A673 (cell line): Measurements from ENCODE around the gene ARX. TPM values are rescaled to one million over a fixed set of nuclear protein-coding genes. Genes with fewer than 3 reads are reported as not detected.
A peak's percentile ranks its signal among the peaks of the same experiment; 100 is the strongest.

Experiments
- BruUV-seq: library from RNA; stranded (reverse); fragments of 400-500 nt; replicated peaks from 2 replicates; lab custom pipeline; 2021; lab: Mats Ljungman, UMichigan
- CTCF ChIA-PET: fragments of 300-600 bp; sonication (Branson Sonifier 250); formaldehyde crosslinking; loops from one replicate; lab custom pipeline; 2022; ENCODE audit warnings: antibody characterized with exemption; lab: Charles Lee
- POLR2A ChIA-PET: fragments of 300-600 bp; sonication (Branson Sonifier 250); formaldehyde crosslinking; loops from one replicate; lab custom pipeline; 2022; ENCODE audit warnings: antibody characterized with exemption; ENCODE audit not compliant: low non-redundant PET; lab: Charles Lee
- DNase-seq: peaks from one replicate; pipeline ENCODE4 v3.0.0-alpha.2; 2015; ENCODE audit warnings: low spot score
- H3K27ac ChIP-seq: fragments of 200-600 bp; sonication (generic); 2 replicates; pipeline ENCODE4 v1.5.1; 2016; ENCODE audit warnings: mixed run types, low read depth, mild to moderate bottlenecking, mixed read lengths, antibody characterized with exemption, low read length; ENCODE audit not compliant: poor library complexity, severe bottlenecking
- H3K27me3 ChIP-seq: fragments of 200-600 bp; sonication (generic); replicated peaks from 2 replicates; pipeline ENCODE4 v1.6.1; 2017; ENCODE audit warnings: mixed run types, low read depth, mild to moderate bottlenecking, mixed read lengths, antibody characterized with exemption, low read length; ENCODE audit not compliant: insufficient read depth, poor library complexity
- H3K36me3 ChIP-seq: fragments of 200-600 bp; sonication (generic); 2 replicates; pipeline ENCODE4 v1.6.1; 2016; ENCODE audit warnings: mixed run types, mild to moderate bottlenecking, mixed read lengths, antibody characterized with exemption, low read length; ENCODE audit not compliant: insufficient read depth, poor library complexity, severe bottlenecking
- H3K4me1 ChIP-seq: fragments of 200-600 bp; sonication (generic); 2 replicates; pipeline ENCODE4 v1.6.1; 2017; ENCODE audit warnings: mixed run types, mild to moderate bottlenecking, mixed read lengths, antibody characterized with exemption, low read length; ENCODE audit not compliant: insufficient read depth, poor library complexity, severe bottlenecking
- H3K4me3 ChIP-seq: fragments of 200-600 bp; sonication (generic); 2 replicates; pipeline ENCODE4 v1.5.1; 2016; ENCODE audit warnings: low read depth, mixed run types, mild to moderate bottlenecking, mixed read lengths, low read length; ENCODE audit not compliant: poor library complexity, severe bottlenecking
- H3K9me3 ChIP-seq: fragments of 200-600 bp; sonication (generic); 2 replicates; pipeline ENCODE4 v1.6.1; 2016; ENCODE audit warnings: mixed run types, low read depth, mild to moderate bottlenecking, mixed read lengths, antibody characterized with exemption, low read length; ENCODE audit not compliant: poor library complexity, severe bottlenecking
- EZH2 ChIP-seq: fragments of 200-600 bp; sonication (generic); IDR thresholded peaks from 2 replicates; pipeline ENCODE4 v1.6.1; 2017; ENCODE audit warnings: borderline replicate concordance, low read depth, mild to moderate bottlenecking, mixed read lengths, antibody characterized with exemption, low read length; ENCODE audit not compliant: poor library complexity, severe bottlenecking
- intact Hi-C: fragments of 100-400 bp; cut with micrococcal nuclease; formaldehyde crosslinking; loops from one replicate; pipeline ENCODE4 v1.10.0; 2022; ENCODE audit not compliant: unreplicated experiment
- total RNA-seq: library from RNA; stranded (reverse); gene quantifications from 2 replicates; pipeline ENCODE4 v1.2.3, GENCODE V29; 2021
- TF ChIP-seq, protein P1 (sequence below): fragments of 300-800, 200-600 bp; sonication (generic); conservative IDR thresholded peaks from 2 replicates; pipeline ENCODE4 v1.5.1; 2017; ENCODE audit warnings: low read depth, mild to moderate bottlenecking, antibody characterized with exemption, low read length, moderate library complexity, mixed read lengths

Gene ARX
- total RNA-seq, 1 experiment from 2014 or later, result 32.0 TPM

DNA sequence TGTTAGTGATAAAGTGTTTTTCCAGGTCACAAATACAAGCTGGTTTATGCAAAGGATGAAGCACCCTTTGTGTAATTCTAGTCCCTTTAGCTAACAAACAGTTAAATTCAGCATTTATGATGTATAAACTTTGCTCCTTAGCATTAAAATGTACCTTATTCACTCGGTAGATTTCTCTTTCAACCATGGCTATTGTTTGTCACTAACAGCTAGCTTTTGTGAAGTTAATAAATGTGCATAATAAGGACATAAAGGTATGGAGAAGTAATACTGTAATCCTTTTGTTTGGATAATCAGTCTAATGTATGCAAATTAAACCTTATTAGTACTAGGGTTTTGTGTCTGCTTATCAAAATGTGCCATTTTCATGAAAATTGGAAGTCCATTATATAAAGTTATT lies 34.2 kb upstream of the ARX start:
- Histone ChIP-seq H3K36me3 (no peaks in the 10 kb centered on the region), H3K4me3 (no peak overlapping the region), H3K9me3 (peaks cover 5% of the 10 kb centered on the region), H3K27ac (peak overlapping the region; percentile 78), H3K4me1 (peaks cover 74% of the 10 kb centered on the region), H3K27me3 (no peaks in the 10 kb centered on the region)
- ChIA-PET CTCF (no interaction called here), POLR2A (interaction anchor here (0.6 to 0.9 kb wide), 3 partner anchors 21 to 94 kb away, joined by 3 to 5 read pairs (median 4); no protein-coding TSS in a partner anchor)
- BruUV-seq, result no TSS peak
- TF ChIP-seq EZH2, result no peak
- TF ChIP-seq, protein P1, sequence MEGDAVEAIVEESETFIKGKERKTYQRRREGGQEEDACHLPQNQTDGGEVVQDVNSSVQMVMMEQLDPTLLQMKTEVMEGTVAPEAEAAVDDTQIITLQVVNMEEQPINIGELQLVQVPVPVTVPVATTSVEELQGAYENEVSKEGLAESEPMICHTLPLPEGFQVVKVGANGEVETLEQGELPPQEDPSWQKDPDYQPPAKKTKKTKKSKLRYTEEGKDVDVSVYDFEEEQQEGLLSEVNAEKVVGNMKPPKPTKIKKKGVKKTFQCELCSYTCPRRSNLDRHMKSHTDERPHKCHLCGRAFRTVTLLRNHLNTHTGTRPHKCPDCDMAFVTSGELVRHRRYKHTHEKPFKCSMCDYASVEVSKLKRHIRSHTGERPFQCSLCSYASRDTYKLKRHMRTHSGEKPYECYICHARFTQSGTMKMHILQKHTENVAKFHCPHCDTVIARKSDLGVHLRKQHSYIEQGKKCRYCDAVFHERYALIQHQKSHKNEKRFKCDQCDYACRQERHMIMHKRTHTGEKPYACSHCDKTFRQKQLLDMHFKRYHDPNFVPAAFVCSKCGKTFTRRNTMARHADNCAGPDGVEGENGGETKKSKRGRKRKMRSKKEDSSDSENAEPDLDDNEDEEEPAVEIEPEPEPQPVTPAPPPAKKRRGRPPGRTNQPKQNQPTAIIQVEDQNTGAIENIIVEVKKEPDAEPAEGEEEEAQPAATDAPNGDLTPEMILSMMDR, result no peak
- DNase-seq, result no peak
- intact Hi-C loops, result loop anchor here (2.0 to 5.0 kb wide), 2 partner anchors 17 to 33 kb away; partner anchors contain the start of gene ARX

DNA sequence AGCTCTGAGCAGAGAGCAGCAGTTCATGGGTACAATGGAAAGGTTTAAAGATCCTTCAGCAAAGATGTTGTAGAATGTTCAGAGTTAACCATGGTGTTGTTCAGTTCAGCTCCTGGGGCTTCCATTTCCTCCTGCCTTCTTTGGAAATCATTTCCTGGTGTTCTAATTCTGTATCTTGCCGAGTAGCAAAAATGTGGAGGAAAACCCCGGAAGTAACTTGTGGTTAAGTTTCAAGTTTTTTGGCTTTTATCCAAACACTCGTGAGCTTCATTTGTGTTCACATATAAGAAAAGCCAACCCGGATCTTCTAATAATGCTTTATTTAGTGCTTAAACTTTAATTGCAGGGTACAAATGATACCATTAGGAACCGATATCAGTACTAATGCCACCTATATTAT lies 33.6 kb upstream of the ARX start:
- Histone ChIP-seq H3K4me3 (no peak overlapping the region), H3K27ac (peak overlapping the region; percentile 78), H3K4me1 (peaks cover 68% of the 10 kb centered on the region), H3K27me3 (no peaks in the 10 kb centered on the region), H3K9me3 (peaks cover 5% of the 10 kb centered on the region), H3K36me3 (no peaks in the 10 kb centered on the region)
- ChIA-PET CTCF (no interaction called here), POLR2A (interaction anchor here (0.6 to 0.9 kb wide), 3 partner anchors 20 to 95 kb away, joined by 3 to 5 read pairs (median 4); no protein-coding TSS in a partner anchor)
- DNase-seq, result peak; percentile 93
- no TSS peak for BruUV-seq
- intact Hi-C loops, result no loop called here
- TF ChIP-seq EZH2, result no peak
- TF ChIP-seq, protein P1, result no peak

DNA sequence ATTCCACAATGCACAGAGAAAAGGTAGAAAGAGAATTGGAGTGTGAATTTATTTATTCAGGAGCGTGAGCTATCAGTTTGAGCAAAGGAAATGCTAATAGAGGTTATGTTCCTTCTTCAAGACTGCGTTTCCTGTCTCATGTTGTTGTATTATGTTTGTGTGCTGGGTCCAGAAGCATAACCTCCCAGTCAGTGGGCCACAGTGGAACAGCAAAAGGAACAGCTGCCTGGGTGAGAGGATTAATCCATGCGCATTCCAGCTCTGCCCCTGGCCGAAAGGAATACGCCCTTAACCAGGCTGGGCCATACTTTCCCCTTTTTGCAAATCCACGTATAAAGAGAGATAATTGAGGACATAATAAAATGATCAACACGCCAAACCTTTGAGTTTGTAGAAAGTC lies 32.4 kb upstream of the ARX start:
- peaks cover 60% of the 10 kb centered on the region for H3K4me1 ChIP-seq
- intact Hi-C loops, result no loop called here
- no peak overlapping the region for H3K4me3 ChIP-seq
- no peaks in the 10 kb centered on the region for H3K36me3 ChIP-seq
- BruUV-seq, result no TSS peak
- no peaks in the 10 kb centered on the region for H3K27me3 ChIP-seq
- H3K9me3 ChIP-seq, result peaks cover 5% of the 10 kb centered on the region
- ChIA-PET CTCF (no interaction called here), POLR2A (interaction anchor here (0.7 kb wide), 1 partner anchor 35 kb away, joined by 4 read pairs; no protein-coding TSS in a partner anchor)
- no peak for TF ChIP-seq EZH2
- TF ChIP-seq, protein P1, result no peak
- peak overlapping the region; percentile 78 for H3K27ac ChIP-seq
- DNase-seq, result peak; percentile 54
